ENCODE data around the gene ENGASE.

ENGASE gene

GRCh38 chr17:79091226-79091670 lies 16.6 kb downstream of the ENGASE start:
- no peaks in the 10 kb centered on the region for H3K9me3 ChIP-seq (ENCODE audit: control insufficient read depth in 1 of 2, low read length in 2 of 2)
- peaks cover 0 to 5% of the 10 kb centered on the region in 2 donors for H3K36me3 ChIP-seq (ENCODE audit: control insufficient read depth in 1 of 2, insufficient read depth in 2 of 2, low read length in 2 of 2)
- H3K27me3 ChIP-seq (ENCODE audit: low read depth, low read length) = peaks cover 4% of the 10 kb centered on the region
- H3K27ac ChIP-seq (ENCODE audit: low read length) = no peak overlapping the region
- no peak overlapping the region for H3K4me3 ChIP-seq (ENCODE audit: low read depth in 1 of 2, low read length in 2 of 2)
- H3K4me1 ChIP-seq (ENCODE audit: control insufficient read depth in 1 of 2, insufficient read depth in 2 of 2, low read length in 2 of 2) = no peaks in the 10 kb centered on the region

GRCh38 chr17:79092567-79092966 lies 17.9 kb downstream of the ENGASE start:
- Histone ChIP-seq H3K9me3 (ENCODE audit: control insufficient read depth in 1 of 2, low read length in 2 of 2) (no peaks in the 10 kb centered on the region), H3K27ac (ENCODE audit: low read length) (no peak overlapping the region), H3K36me3 (ENCODE audit: control insufficient read depth in 1 of 2, insufficient read depth in 2 of 2, low read length in 2 of 2) (no peaks in the 10 kb centered on the region), H3K4me1 (ENCODE audit: control insufficient read depth in 1 of 2, insufficient read depth in 2 of 2, low read length in 2 of 2) (no peaks in the 10 kb centered on the region), H3K27me3 (ENCODE audit: low read depth, low read length) (peaks cover 8% of the 10 kb centered on the region), H3K4me3 (ENCODE audit: low read depth in 1 of 2, low read length in 2 of 2) (no peak overlapping the region)

GRCh38 chr17:79093270-79093669 lies 18.6 kb downstream of the ENGASE start:
- peaks cover 15% of the 10 kb centered on the region for H3K27me3 ChIP-seq (ENCODE audit: low read depth, low read length)
- no peaks in the 10 kb centered on the region for H3K4me1 ChIP-seq (ENCODE audit: control insufficient read depth in 1 of 2, insufficient read depth in 2 of 2, low read length in 2 of 2)
- no peak overlapping the region for H3K27ac ChIP-seq (ENCODE audit: low read length)
- no peaks in the 10 kb centered on the region for H3K9me3 ChIP-seq (ENCODE audit: control insufficient read depth in 1 of 2, low read length in 2 of 2)
- no peaks in the 10 kb centered on the region for H3K36me3 ChIP-seq (ENCODE audit: control insufficient read depth in 1 of 2, insufficient read depth in 2 of 2, low read length in 2 of 2)
- H3K4me3 ChIP-seq (ENCODE audit: low read depth in 1 of 2, low read length in 2 of 2) = no peak overlapping the region

GRCh38 chr17:79094261-79094660 lies 19.6 kb downstream of the ENGASE start:
- Histone ChIP-seq H3K4me3 (ENCODE audit: low read depth in 1 of 2, low read length in 2 of 2) (no peak overlapping the region), H3K27me3 (ENCODE audit: low read depth, low read length) (peaks cover 18% of the 10 kb centered on the region), H3K27ac (ENCODE audit: low read length) (no peak overlapping the region), H3K36me3 (ENCODE audit: control insufficient read depth in 1 of 2, insufficient read depth in 2 of 2, low read length in 2 of 2) (no peaks in the 10 kb centered on the region), H3K4me1 (ENCODE audit: control insufficient read depth in 1 of 2, insufficient read depth in 2 of 2, low read length in 2 of 2) (no peaks in the 10 kb centered on the region), H3K9me3 (ENCODE audit: control insufficient read depth in 1 of 2, low read length in 2 of 2) (no peaks in the 10 kb centered on the region)

GRCh38 chr17:79095345-79096055 lies 20.9 kb downstream of the ENGASE start:
- H3K9me3 ChIP-seq (ENCODE audit: control insufficient read depth in 1 of 2, low read length in 2 of 2) = no peaks in the 10 kb centered on the region
- H3K4me3 ChIP-seq (ENCODE audit: low read depth in 1 of 2, low read length in 2 of 2) = no peak overlapping the region
- H3K36me3 ChIP-seq (ENCODE audit: control insufficient read depth in 1 of 2, insufficient read depth in 2 of 2, low read length in 2 of 2) = peaks cover 0 to 5% of the 10 kb centered on the region in 2 donors
- peaks cover 18% of the 10 kb centered on the region for H3K27me3 ChIP-seq (ENCODE audit: low read depth, low read length)
- no peak overlapping the region for H3K27ac ChIP-seq (ENCODE audit: low read length)
- H3K4me1 ChIP-seq (ENCODE audit: control insufficient read depth in 1 of 2, insufficient read depth in 2 of 2, low read length in 2 of 2) = no peaks in the 10 kb centered on the region

- Histone ChIP-seq H3K27me3 (ENCODE audit: low read depth, low read length) (peaks cover 18% of the 10 kb centered on the region), H3K27ac (ENCODE audit: low read length) (no peak overlapping the region), H3K4me3 (ENCODE audit: low read depth in 1 of 2, low read length in 2 of 2) (no peak overlapping the region), H3K4me1 (ENCODE audit: control insufficient read depth in 1 of 2, insufficient read depth in 2 of 2, low read length in 2 of 2) (no peaks in the 10 kb centered on the region), H3K36me3 (ENCODE audit: control insufficient read depth in 1 of 2, insufficient read depth in 2 of 2, low read length in 2 of 2) (peaks cover 0 to 9% of the 10 kb centered on the region in 2 donors), H3K9me3 (ENCODE audit: control insufficient read depth in 1 of 2, low read length in 2 of 2) (no peaks in the 10 kb centered on the region)
These were observed 21.9 kb downstream of the ENGASE start for GRCh38 chr17:79096477-79096876.

GRCh38 chr17:79097226-79098055 lies 22.8 kb downstream of the ENGASE start:
- Histone ChIP-seq H3K36me3 (ENCODE audit: control insufficient read depth in 1 of 2, insufficient read depth in 2 of 2, low read length in 2 of 2) (peaks cover 0 to 9% of the 10 kb centered on the region in 2 donors), H3K27me3 (ENCODE audit: low read depth, low read length) (peaks cover 18% of the 10 kb centered on the region), H3K9me3 (ENCODE audit: control insufficient read depth in 1 of 2, low read length in 2 of 2) (no peaks in the 10 kb centered on the region), H3K4me1 (ENCODE audit: control insufficient read depth in 1 of 2, insufficient read depth in 2 of 2, low read length in 2 of 2) (no peaks in the 10 kb centered on the region), H3K4me3 (ENCODE audit: low read depth in 1 of 2, low read length in 2 of 2) (no peak overlapping the region), H3K27ac (ENCODE audit: low read length) (no peak overlapping the region)

GRCh38 chr17:79098282-79098867 lies 23.8 kb downstream of the ENGASE start:
- peaks cover 0 to 9% of the 10 kb centered on the region in 2 donors for H3K36me3 ChIP-seq (ENCODE audit: control insufficient read depth in 1 of 2, insufficient read depth in 2 of 2, low read length in 2 of 2)
- no peaks in the 10 kb centered on the region for H3K9me3 ChIP-seq (ENCODE audit: control insufficient read depth in 1 of 2, low read length in 2 of 2)
- no peaks in the 10 kb centered on the region for H3K4me1 ChIP-seq (ENCODE audit: control insufficient read depth in 1 of 2, insufficient read depth in 2 of 2, low read length in 2 of 2)
- H3K4me3 ChIP-seq (ENCODE audit: low read depth in 1 of 2, low read length in 2 of 2) = no peak overlapping the region
- H3K27me3 ChIP-seq (ENCODE audit: low read depth, low read length) = peaks cover 18% of the 10 kb centered on the region
- no peak overlapping the region for H3K27ac ChIP-seq (ENCODE audit: low read length)

- peaks cover 0 to 9% of the 10 kb centered on the region in 2 donors for H3K36me3 ChIP-seq (ENCODE audit: control insufficient read depth in 1 of 2, insufficient read depth in 2 of 2, low read length in 2 of 2)
- H3K4me3 ChIP-seq (ENCODE audit: low read depth in 1 of 2, low read length in 2 of 2) = no peak overlapping the region
- no peak overlapping the region for H3K27ac ChIP-seq (ENCODE audit: low read length)
- H3K4me1 ChIP-seq (ENCODE audit: control insufficient read depth in 1 of 2, insufficient read depth in 2 of 2, low read length in 2 of 2) = no peaks in the 10 kb centered on the region
- peaks cover 14% of the 10 kb centered on the region for H3K27me3 ChIP-seq (ENCODE audit: low read depth, low read length)
- H3K9me3 ChIP-seq (ENCODE audit: control insufficient read depth in 1 of 2, low read length in 2 of 2) = no peaks in the 10 kb centered on the region
These were observed 25.8 kb downstream of the ENGASE start for GRCh38 chr17:79100405-79100804.

GRCh38 chr17:79101111-79101673 lies 26.6 kb downstream of the ENGASE start:
- Histone ChIP-seq H3K27me3 (ENCODE audit: low read depth, low read length) (peaks cover 14% of the 10 kb centered on the region), H3K27ac (ENCODE audit: low read length) (no peak overlapping the region), H3K4me1 (ENCODE audit: control insufficient read depth in 1 of 2, insufficient read depth in 2 of 2, low read length in 2 of 2) (no peaks in the 10 kb centered on the region), H3K4me3 (ENCODE audit: low read depth in 1 of 2, low read length in 2 of 2) (no peak overlapping the region), H3K36me3 (ENCODE audit: control insufficient read depth in 1 of 2, insufficient read depth in 2 of 2, low read length in 2 of 2) (peaks cover 0 to 9% of the 10 kb centered on the region in 2 donors), H3K9me3 (ENCODE audit: control insufficient read depth in 1 of 2, low read length in 2 of 2) (no peaks in the 10 kb centered on the region)

- H3K4me3 ChIP-seq (ENCODE audit: low read depth in 1 of 2, low read length in 2 of 2) = no peak overlapping the region
- H3K27ac ChIP-seq (ENCODE audit: low read length) = no peak overlapping the region
- peaks cover 11% of the 10 kb centered on the region for H3K27me3 ChIP-seq (ENCODE audit: low read depth, low read length)
- peaks cover 0 to 9% of the 10 kb centered on the region in 2 donors for H3K36me3 ChIP-seq (ENCODE audit: control insufficient read depth in 1 of 2, insufficient read depth in 2 of 2, low read length in 2 of 2)
- no peaks in the 10 kb centered on the region for H3K9me3 ChIP-seq (ENCODE audit: control insufficient read depth in 1 of 2, low read length in 2 of 2)
- H3K4me1 ChIP-seq (ENCODE audit: control insufficient read depth in 1 of 2, insufficient read depth in 2 of 2, low read length in 2 of 2) = no peaks in the 10 kb centered on the region
These were observed 27.6 kb downstream of the ENGASE start for GRCh38 chr17:79102214-79102613.

Measured in muscle layer of duodenum (tissue), 2 donors.